Muscle of arm (tissue), 14 donors: ENCODE results near the gene SAP30BP. TPM values are rescaled to one million over a fixed set of nuclear protein-coding genes. Genes with fewer than 3 reads are reported as not detected.

Source experiments
- DNase-seq: peaks from one replicate; pipeline ENCODE4 v3.0.0-alpha.2; 2013
- long read RNA-seq, 11 donors: transcript quantifications; one replicate each; lab custom pipeline, GENCODE V29; 2026
- polyA plus RNA-seq, 12 donors: library from polyadenylated mRNA; unstranded; fragments of 120-200 nt; gene quantifications; one replicate each; pipeline ENCODE4 v1.2.1, GENCODE V29; 2013; ENCODE audit not compliant: insufficient read length in 12 of 12

Gene SAP30BP
- polyA plus RNA-seq = 100 to 1,000 TPM in 1 of 12 donors, 10 to 100 TPM in 10, not detected in 1; 66.0 to 125 (median 72.9) TPM
- long read RNA-seq, donor 1, transcript SAP30BP-225 (11 exons, 2,722 nt) = major isoform, 23 of 61 reads
- long read RNA-seq, donor 1, transcript SAP30BP-202 (10 exons, 2,439 nt) = minor isoform, 5 of 61 reads
- long read RNA-seq, donor 1, transcript SAP30BP-204 (6 exons, 1,097 nt) = minor isoform, 16 of 61 reads
- long read RNA-seq, donor 1, partial matches to known transcripts = 11 of 61 reads
- long read RNA-seq, donor 1, other reads (novel, unspliced or antisense) = 0 of 61 reads
- long read RNA-seq, donor 2, transcript SAP30BP-225 (11 exons, 2,722 nt) = major isoform, 15 of 25 reads
- long read RNA-seq, donor 2, transcript SAP30BP-204 (6 exons, 1,097 nt) = minor isoform, 5 of 25 reads
- long read RNA-seq, donor 2, partial matches to known transcripts = 0 of 25 reads
- long read RNA-seq, donor 2, other reads (novel, unspliced or antisense) = 0 of 25 reads
- long read RNA-seq, donor 3, transcript SAP30BP-225 (11 exons, 2,722 nt) = major isoform, 11 of 16 reads
- long read RNA-seq, donor 3, partial matches to known transcripts = 0 of 16 reads
- long read RNA-seq, donor 3, other reads (novel, unspliced or antisense) = 0 of 16 reads
- long read RNA-seq, donor 4, partial matches to known transcripts = 0 of 12 reads
- long read RNA-seq, donor 4, other reads (novel, unspliced or antisense) = 0 of 12 reads
- long read RNA-seq, donor 5, transcript SAP30BP-224 (1 exons, 2,000 nt) = minor isoform, 6 of 52 reads
- long read RNA-seq, donor 5, transcript SAP30BP-225 (11 exons, 2,722 nt) = major isoform, 27 of 52 reads
- long read RNA-seq, donor 5, transcript SAP30BP-204 (6 exons, 1,097 nt) = minor isoform, 12 of 52 reads
- long read RNA-seq, donor 5, partial matches to known transcripts = 0 of 52 reads
- long read RNA-seq, donor 5, other reads (novel, unspliced or antisense) = 0 of 52 reads
- long read RNA-seq, donor 6, transcript SAP30BP-225 (11 exons, 2,722 nt) = major isoform, 8 of 13 reads
- long read RNA-seq, donor 6, partial matches to known transcripts = 0 of 13 reads
- long read RNA-seq, donor 6, other reads (novel, unspliced or antisense) = 0 of 13 reads
- long read RNA-seq, donor 7, transcript SAP30BP-225 (11 exons, 2,722 nt) = major isoform, 8 of 15 reads
- long read RNA-seq, donor 7, partial matches to known transcripts = 0 of 15 reads
- long read RNA-seq, donor 7, other reads (novel, unspliced or antisense) = 0 of 15 reads
- long read RNA-seq, donor 8, transcript SAP30BP-225 (11 exons, 2,722 nt) = major isoform, 21 of 33 reads
- long read RNA-seq, donor 8, partial matches to known transcripts = 0 of 33 reads
- long read RNA-seq, donor 8, other reads (novel, unspliced or antisense) = 0 of 33 reads
- long read RNA-seq, donor 9, transcript SAP30BP-225 (11 exons, 2,722 nt) = major isoform, 14 of 27 reads
- long read RNA-seq, donor 9, transcript SAP30BP-204 (6 exons, 1,097 nt) = minor isoform, 6 of 27 reads
- long read RNA-seq, donor 9, transcript SAP30BP-224 (1 exons, 2,000 nt) = minor isoform, 5 of 27 reads
- long read RNA-seq, donor 9, partial matches to known transcripts = 0 of 27 reads
- long read RNA-seq, donor 9, other reads (novel, unspliced or antisense) = 0 of 27 reads
- long read RNA-seq, donor 10, transcript SAP30BP-204 (6 exons, 1,097 nt) = minor isoform, 9 of 46 reads
- long read RNA-seq, donor 10, transcript SAP30BP-202 (10 exons, 2,439 nt) = minor isoform, 7 of 46 reads
- long read RNA-seq, donor 10, transcript SAP30BP-225 (11 exons, 2,722 nt) = major isoform, 22 of 46 reads
- long read RNA-seq, donor 10, transcript SAP30BP-224 (1 exons, 2,000 nt) = minor isoform, 5 of 46 reads
- long read RNA-seq, donor 10, partial matches to known transcripts = 0 of 46 reads
- long read RNA-seq, donor 10, other reads (novel, unspliced or antisense) = 0 of 46 reads
- long read RNA-seq, donor 11, transcript SAP30BP-225 (11 exons, 2,722 nt) = major isoform, 17 of 30 reads
- long read RNA-seq, donor 11, transcript SAP30BP-204 (6 exons, 1,097 nt) = minor isoform, 9 of 30 reads
- long read RNA-seq, donor 11, partial matches to known transcripts = 0 of 30 reads
- long read RNA-seq, donor 11, other reads (novel, unspliced or antisense) = 0 of 30 reads

GRCh38 chr17:75666959-75667790, at the start of gene SAP30BP, which contains the start of gene RECQL5:
Gene SAP30BP, plus strand, starts transcription at chr17:75667338. Its CDS starts 35 bp downstream, at chr17:75667373.
Gene RECQL5, minus strand, starts transcription at chr17:75667154. Its CDS starts 597 bp downstream, at chr17:75666557.
- DNase-seq = peak; percentile 100

GRCh38 chr17:75617675-75618074, 49.5 kb upstream of the SAP30BP start:
- no peak for DNase-seq

GRCh38 chr17:75619506-75620431, 47.4 kb upstream of the SAP30BP start:
- no peak for DNase-seq

GRCh38 chr17:75621489-75621888, 45.6 kb upstream of the SAP30BP start:
- DNase-seq = no peak

GRCh38 chr17:75622076-75622475, 45.1 kb upstream of the SAP30BP start:
- DNase-seq = no peak

- DNase-seq = no peak
Measured at GRCh38 chr17:75622771-75623273, 44.3 kb upstream of the SAP30BP start.

- DNase-seq = no peak
Measured at GRCh38 chr17:75623386-75623785, 43.8 kb upstream of the SAP30BP start.

- DNase-seq = no peak
Measured at GRCh38 chr17:75624021-75624420, 43.1 kb upstream of the SAP30BP start.

GRCh38 chr17:75624714-75625345, 42.3 kb upstream of the SAP30BP start:
- no peak for DNase-seq

- no peak for DNase-seq
Measured at GRCh38 chr17:75625813-75626486, 41.2 kb upstream of the SAP30BP start.

- DNase-seq = no peak
Measured at GRCh38 chr17:75626496-75627038, 40.6 kb upstream of the SAP30BP start.

GRCh38 chr17:75627094-75627493, 40.0 kb upstream of the SAP30BP start:
- no peak for DNase-seq

GRCh38 chr17:75628425-75628824, 38.7 kb upstream of the SAP30BP start:
- DNase-seq = no peak

GRCh38 chr17:75629157-75629556, 38.0 kb upstream of the SAP30BP start:
- no peak for DNase-seq

- DNase-seq = no peak
Measured at GRCh38 chr17:75630071-75630917, 36.8 kb upstream of the SAP30BP start.
